RWPE2 (cell line): ENCODE data around the gene C1QTNF5.

Source experiments
- ATAC-seq: fragments of 200-7000 bp; cut with Tn5 transposase; 3 replicates; pipeline ENCODE4 v1.9.1; 2021; ENCODE audit warnings: low read depth
- DNase-seq: peaks from one replicate; pipeline ENCODE4 v3.0.0-alpha.2; 2020; ENCODE audit warnings: low spot score
- H3K27ac ChIP-seq: fragments of 450-650 bp; 2 replicates; pipeline ENCODE4 v1.5.1; 2017; ENCODE audit warnings: mild to moderate bottlenecking; ENCODE audit not compliant: poor library complexity, severe bottlenecking
- H3K27me3 ChIP-seq: fragments of 250-450 bp; sonication (Bioruptor Pico); 2 replicates; pipeline ENCODE4 v1.5.1; 2021; ENCODE audit warnings: mild to moderate bottlenecking, moderate library complexity; ENCODE audit not compliant: insufficient read depth, poor library complexity, severe bottlenecking
- H3K36me3 ChIP-seq: fragments of 250-450 bp; sonication (Bioruptor Pico); 2 replicates; pipeline ENCODE4 v1.5.1; 2020; ENCODE audit warnings: low read depth, mild to moderate bottlenecking, moderate library complexity
- H3K4me1 ChIP-seq: fragments of 250-450 bp; sonication (Bioruptor Pico); 2 replicates; pipeline ENCODE4 v1.5.1; 2021; ENCODE audit warnings: mild to moderate bottlenecking, moderate library complexity; ENCODE audit not compliant: insufficient read depth, poor library complexity, severe bottlenecking
- H3K4me3 ChIP-seq: fragments of 250-450 bp; sonication (Bioruptor Pico); 2 replicates; pipeline ENCODE4 v1.5.1; 2021; ENCODE audit warnings: mild to moderate bottlenecking, moderate library complexity; ENCODE audit not compliant: severe bottlenecking
- H3K9me3 ChIP-seq: fragments of 250-450 bp; sonication (Bioruptor Pico); 2 replicates; pipeline ENCODE4 v1.5.1; 2021; ENCODE audit warnings: mild to moderate bottlenecking, moderate library complexity; ENCODE audit not compliant: severe bottlenecking
- TF ChIP-seq, protein P1 (sequence below): fragments of 450-650 bp; IDR thresholded peaks from one replicate; pipeline ENCODE4 v1.5.1; 2017; ENCODE audit warnings: mild to moderate bottlenecking, moderate library complexity; ENCODE audit not compliant: poor library complexity, severe bottlenecking

C1QTNF5 gene

DNA sequence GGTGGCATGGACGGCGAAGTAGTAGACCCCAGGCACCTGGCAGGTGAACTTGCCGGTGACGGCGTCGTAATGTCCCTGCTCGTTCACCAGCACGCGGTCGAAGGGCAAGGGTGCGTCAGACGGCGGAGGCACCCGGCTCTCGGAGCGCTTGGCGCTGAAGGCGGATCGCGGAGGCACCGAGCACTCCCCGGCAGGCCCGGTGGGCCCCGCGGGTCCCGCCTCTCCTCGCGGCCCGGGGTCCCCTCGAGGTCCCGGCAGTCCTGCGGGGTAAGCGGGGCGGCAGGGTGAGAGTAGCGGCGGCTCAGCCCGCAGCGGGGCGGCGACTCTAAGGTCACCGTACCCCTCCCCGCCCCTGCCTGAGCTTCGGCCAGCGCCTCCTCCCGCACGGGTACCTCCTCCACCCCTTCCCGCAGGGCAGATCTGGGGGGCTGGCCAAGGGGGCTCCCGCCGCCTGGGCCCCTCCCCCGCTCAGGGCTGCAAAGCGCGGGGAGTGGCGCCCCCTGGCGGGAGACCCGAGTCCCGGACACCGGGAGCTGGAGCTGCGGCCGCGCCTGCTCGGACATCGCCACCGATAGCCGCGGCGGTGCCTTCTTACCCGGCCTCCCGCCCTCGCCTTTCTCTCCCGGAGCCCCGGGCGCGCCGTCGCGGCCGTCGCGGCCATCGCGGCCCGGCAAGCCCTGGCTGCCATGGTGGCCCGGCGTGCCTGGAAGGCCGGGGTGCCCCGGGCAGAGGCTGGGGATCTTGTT, 921 bp downstream of the C1QTNF5 start:
- no peak for DNase-seq
- Histone ChIP-seq H3K36me3 (peaks cover 10% of the 10 kb centered on the region; the same call in 1 of the 2 replicates), H3K27ac (no peak overlapping the region), H3K27me3 (peaks cover 15% of the 10 kb centered on the region), H3K4me1 (peaks cover 10% of the 10 kb centered on the region), H3K9me3 (no peaks in the 10 kb centered on the region), H3K4me3 (peak overlapping the region; percentile 31)
- peak; percentile 19; the same call in 2 of the 3 replicates for ATAC-seq
- TF ChIP-seq, protein P1, sequence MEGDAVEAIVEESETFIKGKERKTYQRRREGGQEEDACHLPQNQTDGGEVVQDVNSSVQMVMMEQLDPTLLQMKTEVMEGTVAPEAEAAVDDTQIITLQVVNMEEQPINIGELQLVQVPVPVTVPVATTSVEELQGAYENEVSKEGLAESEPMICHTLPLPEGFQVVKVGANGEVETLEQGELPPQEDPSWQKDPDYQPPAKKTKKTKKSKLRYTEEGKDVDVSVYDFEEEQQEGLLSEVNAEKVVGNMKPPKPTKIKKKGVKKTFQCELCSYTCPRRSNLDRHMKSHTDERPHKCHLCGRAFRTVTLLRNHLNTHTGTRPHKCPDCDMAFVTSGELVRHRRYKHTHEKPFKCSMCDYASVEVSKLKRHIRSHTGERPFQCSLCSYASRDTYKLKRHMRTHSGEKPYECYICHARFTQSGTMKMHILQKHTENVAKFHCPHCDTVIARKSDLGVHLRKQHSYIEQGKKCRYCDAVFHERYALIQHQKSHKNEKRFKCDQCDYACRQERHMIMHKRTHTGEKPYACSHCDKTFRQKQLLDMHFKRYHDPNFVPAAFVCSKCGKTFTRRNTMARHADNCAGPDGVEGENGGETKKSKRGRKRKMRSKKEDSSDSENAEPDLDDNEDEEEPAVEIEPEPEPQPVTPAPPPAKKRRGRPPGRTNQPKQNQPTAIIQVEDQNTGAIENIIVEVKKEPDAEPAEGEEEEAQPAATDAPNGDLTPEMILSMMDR, result peak; percentile 86

- Histone ChIP-seq H3K9me3 (no peaks in the 10 kb centered on the region), H3K4me3 (no peak overlapping the region), H3K27ac (no peak overlapping the region), H3K27me3 (peaks cover 15% of the 10 kb centered on the region), H3K4me1 (peaks cover 10% of the 10 kb centered on the region), H3K36me3 (peaks cover 10% of the 10 kb centered on the region; the same call in 1 of the 2 replicates)
- TF ChIP-seq, protein P1, result no peak
- no peak for DNase-seq
- no peak for ATAC-seq
Observed at GRCh38 chr11:119338965-119339588, 1.6 kb downstream of the C1QTNF5 start.

DNA sequence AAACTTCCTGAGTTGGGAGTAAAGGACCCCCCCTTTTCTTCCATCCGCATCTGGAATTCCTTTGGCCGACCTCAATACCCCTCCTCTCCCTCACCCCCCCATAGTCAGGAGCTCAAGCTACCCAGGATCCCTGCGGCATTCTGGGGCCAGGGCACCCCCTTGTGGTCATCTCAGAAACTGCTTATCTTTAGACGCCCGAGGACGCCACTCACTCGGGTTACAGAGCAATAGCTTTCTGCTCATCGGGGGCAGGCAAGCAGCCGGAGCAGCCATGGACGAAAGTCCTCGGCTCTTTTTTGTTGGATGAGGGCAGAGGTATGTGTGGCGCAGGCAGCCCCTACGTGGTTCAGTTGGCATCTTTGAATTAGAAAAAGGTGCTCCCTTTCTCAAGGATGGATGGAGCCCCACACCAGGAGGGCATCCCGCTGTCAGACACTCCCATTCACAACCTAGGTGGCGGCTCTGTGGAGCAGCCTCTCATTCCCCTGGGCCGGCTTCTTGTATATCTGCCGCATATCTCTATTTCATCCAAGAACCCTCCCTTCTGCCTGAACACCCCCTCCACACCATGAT, 2.3 kb downstream of the C1QTNF5 start:
- Histone ChIP-seq H3K9me3 (no peaks in the 10 kb centered on the region), H3K4me3 (no peak overlapping the region), H3K27ac (peak overlapping the region; percentile 32), H3K27me3 (peaks cover 15% of the 10 kb centered on the region), H3K4me1 (peaks cover 10% of the 10 kb centered on the region), H3K36me3 (peaks cover 10% of the 10 kb centered on the region; the same call in 1 of the 2 replicates)
- no peak for DNase-seq
- TF ChIP-seq, protein P1, result peak; percentile 85
- peak; percentile 31 for ATAC-seq

GRCh38 chr11:119337581-119338317, 2.9 kb downstream of the C1QTNF5 start:
- no peak overlapping the region for H3K4me3 ChIP-seq
- peaks cover 10% of the 10 kb centered on the region for H3K4me1 ChIP-seq
- H3K9me3 ChIP-seq, result no peaks in the 10 kb centered on the region
- TF ChIP-seq, protein P1, result no peak
- H3K27me3 ChIP-seq, result peaks cover 15% of the 10 kb centered on the region
- no peak for DNase-seq
- peak; percentile 8; the same call in 2 of the 3 replicates for ATAC-seq
- H3K27ac ChIP-seq, result peak overlapping the region; percentile 32
- H3K36me3 ChIP-seq, result peaks cover 10% of the 10 kb centered on the region; the same call in 1 of the 2 replicates
